ENCODE measurements around the gene CASP9.

The CASP9 gene

DNA sequence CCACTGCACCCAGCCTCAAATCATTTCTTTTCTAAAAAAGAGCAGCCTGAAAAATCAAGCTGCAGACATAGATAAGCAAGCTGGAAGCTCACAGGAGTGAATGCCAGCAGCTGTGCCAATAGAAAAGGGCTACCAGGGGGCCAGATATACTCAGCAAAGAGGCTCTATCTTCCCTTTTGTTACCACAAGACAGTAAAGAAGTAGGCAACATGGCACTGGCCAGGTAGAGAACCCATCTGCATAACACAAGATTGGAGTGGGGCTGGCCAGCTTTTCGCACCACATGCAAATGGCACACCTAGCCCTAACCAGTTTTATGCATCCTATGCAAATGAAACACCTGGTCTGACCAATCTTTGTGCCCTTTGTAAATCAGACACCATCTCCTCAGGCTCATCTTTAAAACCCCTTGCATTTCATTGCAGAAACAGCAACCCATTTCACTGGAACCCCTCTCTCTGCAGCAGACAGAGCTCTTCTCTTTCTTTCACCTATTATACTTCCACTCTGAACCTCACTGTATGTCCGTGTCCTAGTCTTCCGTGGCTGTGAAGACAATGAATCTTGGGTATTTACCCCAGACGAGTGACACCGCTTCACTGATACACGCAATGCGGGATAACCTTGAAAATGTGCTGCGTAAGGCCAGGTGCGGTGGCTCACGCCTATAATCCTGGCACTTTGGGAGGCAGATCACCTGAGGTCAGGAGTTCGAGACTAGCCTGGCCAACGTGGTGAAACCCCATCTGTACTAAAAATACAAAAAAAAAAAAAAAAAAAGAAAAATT is 15.1 kb downstream of the CASP9 start:
- TF ChIP-seq CTCF (conservative IDR thresholded peaks at IDR 0.05; ENCODE audit: low read length), result no peak
- H3K4me3 ChIP-seq (ENCODE audit: low read length), result no peak overlapping the region
- no peak for DNase-seq (ENCODE audit: low read depth)

DNA sequence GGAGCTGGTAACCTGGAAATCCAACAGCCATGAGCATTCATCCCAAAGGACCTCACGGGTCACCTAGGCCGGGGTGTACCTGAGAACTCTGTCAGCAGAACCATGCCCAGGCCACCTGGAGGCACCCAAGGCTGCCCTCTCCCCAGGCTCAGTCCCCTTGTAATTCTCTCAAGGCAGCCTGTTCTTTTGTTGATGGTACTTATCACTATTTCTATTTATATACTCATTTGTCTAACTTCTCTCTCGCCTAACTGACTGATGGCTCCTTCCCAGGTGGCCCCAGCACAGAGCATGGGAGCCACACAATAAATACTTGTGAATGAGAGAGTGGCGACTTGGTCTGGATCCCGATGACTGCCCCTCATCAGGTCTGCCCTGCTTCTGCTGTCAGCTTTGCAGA is 16.7 kb downstream of the CASP9 start:
- no peak overlapping the region for H3K4me3 ChIP-seq (ENCODE audit: low read length)
- no peak for TF ChIP-seq CTCF (conservative IDR thresholded peaks at IDR 0.05; ENCODE audit: low read length)
- DNase-seq (ENCODE audit: low read depth), result no peak

DNA sequence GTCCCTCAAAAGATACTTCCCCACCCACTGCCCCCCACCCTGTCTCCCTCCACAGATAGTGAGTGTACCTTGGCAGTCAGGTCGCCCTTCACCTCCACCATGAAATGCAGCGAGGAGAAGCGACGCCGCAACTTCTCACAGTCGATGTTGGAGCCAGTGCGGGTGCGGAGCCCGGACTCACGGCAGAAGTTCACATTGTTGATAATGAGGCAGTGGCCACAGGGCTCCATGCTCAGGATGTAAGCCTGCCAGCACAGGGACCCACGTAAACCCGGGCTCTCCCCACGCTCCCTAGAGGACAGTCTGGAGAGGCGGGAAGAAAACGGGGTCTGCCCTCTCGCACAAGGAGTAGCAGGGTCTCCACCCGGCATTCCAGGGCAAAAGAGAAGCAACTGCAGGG is 17.2 kb downstream of the CASP9 start:
- no peak for TF ChIP-seq CTCF (conservative IDR thresholded peaks at IDR 0.05; ENCODE audit: low read length)
- DNase-seq (ENCODE audit: low read depth), result no peak
- H3K4me3 ChIP-seq (ENCODE audit: low read length), result no peak overlapping the region

- DNase-seq (ENCODE audit: low read depth), result no peak
- no peak overlapping the region for H3K4me3 ChIP-seq (ENCODE audit: low read length)
- no peak for TF ChIP-seq CTCF (conservative IDR thresholded peaks at IDR 0.05; ENCODE audit: low read length)
Observed at GRCh38 chr1:15504436-15504835, 19.6 kb downstream of the CASP9 start.

DNA sequence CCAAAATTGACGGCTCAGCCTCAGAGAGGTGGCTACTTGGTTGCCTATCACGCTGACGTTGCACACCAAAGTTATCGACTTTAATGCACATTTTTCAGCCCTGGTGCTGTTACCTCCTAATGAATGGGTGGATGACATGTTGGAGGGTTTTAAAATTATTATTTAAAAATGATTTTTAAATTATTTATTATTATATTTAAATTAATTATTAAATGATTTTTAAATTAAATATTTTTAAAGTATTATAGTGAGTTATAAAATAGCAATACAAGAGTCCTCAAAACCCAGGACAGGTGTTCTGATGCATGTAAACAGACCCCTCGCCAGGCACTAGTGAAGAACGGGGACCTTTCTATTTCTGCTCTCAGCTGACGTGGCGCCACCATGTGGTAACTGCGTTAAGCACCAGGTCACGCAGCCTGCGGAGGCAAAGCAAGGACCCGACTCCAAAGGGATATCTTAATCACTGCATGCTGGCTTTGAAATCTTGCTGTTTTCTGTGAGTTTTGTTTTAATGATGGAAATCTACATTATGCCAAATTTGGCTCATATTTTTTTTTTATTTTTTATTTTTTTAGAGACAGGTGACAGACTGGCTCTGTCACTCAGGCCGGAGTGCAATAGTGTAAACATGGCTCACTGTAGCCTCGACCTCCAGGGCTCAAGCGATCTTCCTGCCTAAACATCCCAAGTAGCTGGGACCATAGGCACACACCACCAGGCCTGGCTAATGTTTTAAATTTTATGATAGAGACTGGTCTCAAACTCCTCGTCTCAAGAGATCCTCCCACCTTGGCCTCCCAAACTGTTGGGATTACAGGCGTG is 22.6 kb downstream of the CASP9 start:
- peak; percentile 35 for DNase-seq (ENCODE audit: low read depth)
- TF ChIP-seq CTCF (conservative IDR thresholded peaks at IDR 0.05; ENCODE audit: low read length), result peak; percentile 68

GRCh38 chr1:15500184-15501178 is 23.5 kb downstream of the CASP9 start:
- no peak for TF ChIP-seq CTCF (conservative IDR thresholded peaks at IDR 0.05; ENCODE audit: low read length)
- H3K4me3 ChIP-seq (ENCODE audit: low read length), result no peak overlapping the region
- no peak for DNase-seq (ENCODE audit: low read depth)

More for the DNA sequence above, 22.6 kb downstream of the CASP9 start:
- H3K4me3 ChIP-seq (ENCODE audit: low read length), result no peak overlapping the region

Measured in AG10803 (cell line).